B cell (primary cell): ENCODE data around the gene RMP24.
"Not testable (repeated sequence)": the region's sequence is repeated elsewhere in the genome, so short reads cannot be mapped to it uniquely, and the experiment has no call there.

Experiments used
- ATAC-seq: fragments of 200-7000 bp; cut with Tn5 transposase; one replicate; pipeline ENCODE4 v1.10.0; 2021; ENCODE audit warnings: low read depth, mild to moderate bottlenecking, moderate number of reproducible peaks, moderate library complexity
- CTCF ChIA-PET: fragments of 350-600 bp; sonication (Branson Sonifier 250); formaldehyde crosslinking; loops from one replicate; lab custom pipeline; 2021; ENCODE audit warnings: antibody characterized with exemption, inconsistent platforms; lab: Charles Lee
- POLR2A ChIA-PET: fragments of 350-600 bp; sonication (Branson Sonifier 250); formaldehyde crosslinking; loops from one replicate; lab custom pipeline; 2021; ENCODE audit warnings: antibody characterized with exemption; lab: Charles Lee
- DNase-seq: peaks from one replicate; pipeline ENCODE4 v3.0.0; 2013
- H2AFZ ChIP-seq: 2 replicates; pipeline ENCODE4 v1.6.1; 2012; ENCODE audit warnings: mild to moderate bottlenecking, low read depth, low read length; ENCODE audit not compliant: insufficient read depth, poor library complexity, severe bottlenecking
- H3K27ac ChIP-seq, 2 donors: 1 replicate in 1 of 2; 2 replicates in 1 of 2; pipeline ENCODE4 v1.5.1; 2012 to 2013; ENCODE audit warnings: low read length in 2 of 2, mild to moderate bottlenecking in 2 of 2, moderate library complexity in 1 of 2
- H3K27me3 ChIP-seq, 4 experiments: fragments of 200-600 bp in 1 of 4; sonication (generic) in 1 of 4; replicated peaks in 1 of 4; 1 replicate in 2 of 4; 2 replicates in 2 of 4; pipeline versions ENCODE4 v1.6.1 to v1.7.0; 2013 to 2016; ENCODE audit warnings: low read length in 3 of 4, mild to moderate bottlenecking in 2 of 4, mixed read lengths in 1 of 4, moderate library complexity in 1 of 4; ENCODE audit not compliant: insufficient read depth in 4 of 4, control insufficient read depth in 3 of 4; ENCODE audit errors: control extremely low read depth in 1 of 4
- H3K36me3 ChIP-seq, 2 experiments: replicated peaks in 1 of 2; 1 replicate in 1 of 2; 2 replicates in 1 of 2; pipeline versions ENCODE4 v1.6.1 to v1.7.1; 2013; ENCODE audit warnings: low read length in 1 of 2; ENCODE audit not compliant: insufficient read depth in 2 of 2, control insufficient read depth in 1 of 2; ENCODE audit errors: control extremely low read depth in 1 of 2, extremely low read depth in 1 of 2
- H3K4me1 ChIP-seq, 2 donors: fragments of 200-600 bp in 1 of 2; sonication (generic) in 1 of 2; 1 replicate in 1 of 2; 2 replicates in 1 of 2; pipeline versions ENCODE4 v1.5.1 to v1.6.1; 2013 to 2017; ENCODE audit warnings: low read length in 2 of 2; ENCODE audit not compliant: control insufficient read depth in 2 of 2, insufficient read depth in 2 of 2
- H3K4me2 ChIP-seq: replicated peaks from 2 replicates; pipeline ENCODE3; 2012; ENCODE audit warnings: mild to moderate bottlenecking, low read depth, low read length; ENCODE audit not compliant: poor library complexity, severe bottlenecking
- H3K4me3 ChIP-seq, 5 experiments: fragments of 200-600 bp in 1 of 5; sonication (generic) in 1 of 5; 1 replicate in 3 of 5; 2 replicates in 2 of 5; pipeline versions ENCODE4 v1.5.1 to v1.7.0; 2011 to 2016; ENCODE audit warnings: low read length in 4 of 5, mild to moderate bottlenecking in 4 of 5, low read depth in 2 of 5, control low read depth in 1 of 5, moderate library complexity in 1 of 5; ENCODE audit not compliant: insufficient read depth in 1 of 5; ENCODE audit errors: control extremely low read depth in 1 of 5, extremely low read depth in 1 of 5
- H3K79me2 ChIP-seq: fragments of 200-600 bp; sonication (generic); one replicate; pipeline ENCODE4 v1.6.0; 2016; ENCODE audit warnings: low read length; ENCODE audit not compliant: control insufficient read depth, insufficient read depth
- H3K9ac ChIP-seq: fragments of 200-600 bp; sonication (generic); 2 replicates; pipeline ENCODE4 v1.6.1; 2017; ENCODE audit warnings: mild to moderate bottlenecking, low read length, moderate library complexity
- H3K9me3 ChIP-seq, 3 donors: one replicate each; pipeline versions ENCODE4 v1.6.1 to v1.7.1; 2013; ENCODE audit warnings: low read length in 2 of 3; ENCODE audit not compliant: control insufficient read depth in 2 of 3, insufficient read depth in 1 of 3; ENCODE audit errors: control extremely low read depth in 1 of 3
- H4K20me1 ChIP-seq: 2 replicates; pipeline ENCODE4 v1.6.0; 2012; ENCODE audit warnings: mild to moderate bottlenecking, low read length; ENCODE audit not compliant: insufficient read depth, control insufficient read depth, poor library complexity, severe bottlenecking
- H3K27ac Mint-ChIP-seq: one replicate; pipeline ENCODE4 v1.8.0; 2021; ENCODE audit warnings: mixed read lengths
- H3K27me3 Mint-ChIP-seq: one replicate; pipeline ENCODE4 v1.8.0; 2021; ENCODE audit warnings: mixed read lengths
- H3K4me1 Mint-ChIP-seq: one replicate; pipeline ENCODE4 v1.8.0; 2021; ENCODE audit warnings: mixed read lengths
- H3K4me3 Mint-ChIP-seq: one replicate; pipeline ENCODE4 v1.8.0; 2021; ENCODE audit warnings: mixed read lengths
- H3K9me3 Mint-ChIP-seq: one replicate; pipeline ENCODE4 v1.8.0; 2022; ENCODE audit warnings: mixed read lengths; ENCODE audit not compliant: insufficient read depth
- CTCF ChIP-seq: fragments of 200-600 bp; IDR thresholded peaks from one replicate; pipeline ENCODE4 v1.8.0; 2022; ENCODE audit warnings: antibody characterized with exemption, mild to moderate bottlenecking
- EZH2 ChIP-seq: IDR thresholded peaks from 2 replicates; pipeline ENCODE4 v1.6.1; 2012; ENCODE audit warnings: borderline replicate concordance, low read depth, mild to moderate bottlenecking, moderate library complexity, low read length; ENCODE audit not compliant: insufficient read depth, poor library complexity, severe bottlenecking
- WGBS: methylation state at CpG from one replicate; pipeline ENCODE4 v1.1.5; 2013; ENCODE audit warnings: missing lambda C conversion rate; ENCODE audit not compliant: insufficient coverage; 5-methylcytosine and 5-hydroxymethylcytosine counted together
- intact Hi-C: fragments of 100-400 bp; cut with micrococcal nuclease; formaldehyde crosslinking; loops from one replicate; pipeline ENCODE4 v1.10.0; 2022

Gene RMP24

GRCh38 chr18:35964319-35964718 is 8.2 kb upstream of the RMP24 start:
- H3K36me3 ChIP-seq: no peaks in the 10 kb centered on the region
- ChIA-PET POLR2A (no interaction called here), CTCF (no interaction called here)
- H3K9me3 Mint-ChIP-seq: peaks cover 2% of the 10 kb centered on the region
- peaks cover 9% of the 10 kb centered on the region for H3K27me3 Mint-ChIP-seq
- intact Hi-C loops: no loop called here
- no peak overlapping the region for H3K9ac ChIP-seq
- TF ChIP-seq EZH2 (no peak), CTCF (no peak)
- H3K27ac Mint-ChIP-seq: no peak overlapping the region
- no peak for ATAC-seq
- H3K4me3 ChIP-seq: no peak overlapping the region
- no peak overlapping the region for H3K4me2 ChIP-seq
- no peaks in the 10 kb centered on the region for H3K79me2 ChIP-seq
- H4K20me1 ChIP-seq: no peaks in the 10 kb centered on the region
- H3K27me3 ChIP-seq: peaks cover 0 to 4% (median 0%) of the 10 kb centered on the region in 4 experiments
- H3K9me3 ChIP-seq: peaks cover 0 to 5% (median 2%) of the 10 kb centered on the region in 3 donors
- peaks cover 0 to 6% of the 10 kb centered on the region in 2 donors for H3K4me1 ChIP-seq
- H3K27ac ChIP-seq: no peak overlapping the region
- no peak for DNase-seq
- no peak overlapping the region for H3K4me3 Mint-ChIP-seq
- no peak overlapping the region for H2AFZ ChIP-seq
- H3K4me1 Mint-ChIP-seq: peaks cover 9% of the 10 kb centered on the region

GRCh38 chr18:35967866-35968265 is 4.6 kb upstream of the RMP24 start:
- POLR2A ChIA-PET, H3K9me3 ChIP-seq, H3K4me3 ChIP-seq, H3K79me2 ChIP-seq, DNase-seq, H3K9ac ChIP-seq, H3K36me3 ChIP-seq, H3K9me3 Mint-ChIP-seq, H3K27ac ChIP-seq, ATAC-seq, H3K27me3 Mint-ChIP-seq, intact Hi-C loops, H4K20me1 ChIP-seq, H3K4me2 ChIP-seq, H3K27me3 ChIP-seq, H3K27ac Mint-ChIP-seq: not testable (repeated sequence)
- Histone ChIP-seq H3K4me1 (peaks cover 10 to 23% of the 10 kb centered on the region in 2 donors), H2AFZ (peak overlapping the region; percentile 52)
- CTCF ChIA-PET: interaction anchor here (1.3 kb wide), 1 partner anchor 17 kb away, joined by 5 read pairs; no protein-coding TSS in a partner anchor
- Mint-ChIP-seq H3K4me3 (peak overlapping the region; percentile 17), H3K4me1 (peaks cover 31% of the 10 kb centered on the region)
- WGBS: 100% methylated on average over 2 of the region's 4 CpGs
